Measurements from ENCODE around the gene OR51B5. TPM values are rescaled to one million over a fixed set of nuclear protein-coding genes. Genes with fewer than 3 reads are reported as not detected.
"Not testable (repeated sequence)": the region's sequence is repeated elsewhere in the genome, so short reads cannot be mapped to it uniquely, and the experiment has no call there.

OR51B5 gene
- total RNA-seq, 1 donor from 2014 or later = not detected

DNA sequence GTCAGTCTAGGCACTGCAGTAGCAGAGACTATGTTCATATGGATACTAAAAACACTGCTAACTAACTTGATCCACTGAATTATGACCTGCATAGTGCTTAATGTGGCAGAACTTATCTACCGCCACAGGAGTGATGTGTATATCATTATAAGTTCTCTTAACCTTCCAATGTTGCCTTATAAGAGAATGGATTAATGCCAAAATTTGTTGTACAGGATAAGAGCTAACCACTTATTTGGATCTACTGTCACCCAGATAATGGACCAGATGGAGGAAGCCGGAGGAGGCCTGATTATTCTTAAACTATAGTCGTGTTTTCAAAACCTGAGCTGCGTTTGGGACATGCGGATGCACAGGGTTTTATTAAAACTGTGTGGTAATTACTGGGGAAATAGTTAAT is 39.7 kb downstream of the OR51B5 start:
- TF ChIP-seq, protein P1, sequence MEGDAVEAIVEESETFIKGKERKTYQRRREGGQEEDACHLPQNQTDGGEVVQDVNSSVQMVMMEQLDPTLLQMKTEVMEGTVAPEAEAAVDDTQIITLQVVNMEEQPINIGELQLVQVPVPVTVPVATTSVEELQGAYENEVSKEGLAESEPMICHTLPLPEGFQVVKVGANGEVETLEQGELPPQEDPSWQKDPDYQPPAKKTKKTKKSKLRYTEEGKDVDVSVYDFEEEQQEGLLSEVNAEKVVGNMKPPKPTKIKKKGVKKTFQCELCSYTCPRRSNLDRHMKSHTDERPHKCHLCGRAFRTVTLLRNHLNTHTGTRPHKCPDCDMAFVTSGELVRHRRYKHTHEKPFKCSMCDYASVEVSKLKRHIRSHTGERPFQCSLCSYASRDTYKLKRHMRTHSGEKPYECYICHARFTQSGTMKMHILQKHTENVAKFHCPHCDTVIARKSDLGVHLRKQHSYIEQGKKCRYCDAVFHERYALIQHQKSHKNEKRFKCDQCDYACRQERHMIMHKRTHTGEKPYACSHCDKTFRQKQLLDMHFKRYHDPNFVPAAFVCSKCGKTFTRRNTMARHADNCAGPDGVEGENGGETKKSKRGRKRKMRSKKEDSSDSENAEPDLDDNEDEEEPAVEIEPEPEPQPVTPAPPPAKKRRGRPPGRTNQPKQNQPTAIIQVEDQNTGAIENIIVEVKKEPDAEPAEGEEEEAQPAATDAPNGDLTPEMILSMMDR (conservative IDR thresholded peaks at IDR 0.05) = no peak
- H3K27ac Mint-ChIP-seq = no peak overlapping the region
- H3K36me3 Mint-ChIP-seq = no peaks in the 10 kb centered on the region
- H3K4me1 Mint-ChIP-seq (ENCODE audit: unreplicated experiment) = no peaks in the 10 kb centered on the region
- H3K9me3 Mint-ChIP-seq = no peaks in the 10 kb centered on the region
- H3K27me3 Mint-ChIP-seq = peaks cover 2% of the 10 kb centered on the region
- no peak overlapping the region for H3K4me3 Mint-ChIP-seq
- no peak for DNase-seq (ENCODE audit: extremely low spot score, unreplicated experiment)

DNA sequence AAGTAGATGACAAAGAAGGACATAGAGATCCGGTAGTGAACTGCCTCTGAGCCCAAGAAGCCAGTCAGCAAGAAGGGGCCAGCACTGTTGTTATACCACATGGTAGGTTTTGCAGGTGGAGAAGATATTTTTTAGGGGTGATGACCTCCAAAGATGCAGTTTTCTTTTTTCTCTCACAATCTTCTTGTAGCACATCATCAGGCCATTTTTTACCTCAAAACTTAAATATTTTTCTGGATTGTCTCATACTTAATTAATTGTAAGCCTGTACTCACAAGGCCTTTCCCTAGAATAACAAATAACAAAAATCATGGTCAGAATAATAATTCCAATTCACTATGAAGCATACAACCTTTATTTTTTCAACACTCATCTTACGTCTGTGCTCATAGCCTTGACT is 41.5 kb downstream of the OR51B5 start, which contains the start of gene OR51B4:
Gene OR51B4, minus strand, starts transcription at position 101 of the 400 bp plus-strand sequence. Its CDS starts 0 bp downstream, at position 101.
- H3K27ac Mint-ChIP-seq = no peak within 1 kb of the TSS

DNA sequence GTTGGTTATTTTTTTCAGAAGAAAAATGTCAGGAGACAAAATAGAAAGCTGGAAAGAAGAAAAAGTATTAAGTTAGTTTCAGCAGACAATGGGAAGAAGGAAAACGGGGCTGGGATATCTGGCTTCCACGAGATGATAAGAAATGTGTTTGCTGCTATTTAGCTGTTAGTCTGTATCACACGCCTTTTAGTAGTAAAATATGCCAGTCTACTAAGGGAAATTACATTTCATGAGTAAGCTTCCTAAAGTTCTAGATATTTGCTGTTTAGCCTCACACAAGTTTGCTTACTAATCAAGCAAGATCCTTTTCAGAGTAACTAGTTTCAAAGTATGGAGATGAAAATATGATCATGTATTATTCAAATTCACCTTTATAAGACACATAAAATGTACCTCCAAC is 43.1 kb downstream of the OR51B5 start:
- Mint-ChIP-seq H3K36me3 (no peaks in the 10 kb centered on the region), H3K27ac (no peak overlapping the region), H3K4me1 (ENCODE audit: unreplicated experiment) (no peaks in the 10 kb centered on the region), H3K9me3 (no peaks in the 10 kb centered on the region), H3K4me3 (no peak overlapping the region), H3K27me3 (peaks cover 9% of the 10 kb centered on the region)
- TF ChIP-seq, protein P1 (conservative IDR thresholded peaks at IDR 0.05) = no peak
- DNase-seq (ENCODE audit: extremely low spot score, unreplicated experiment) = no peak

More for the DNA sequence above, 41.5 kb downstream of the OR51B5 start, which contains the start of gene OR51B4:
- DNase-seq (ENCODE audit: extremely low spot score, unreplicated experiment) = no peak
- TF ChIP-seq, protein P1 (conservative IDR thresholded peaks at IDR 0.05) = no peak
- Mint-ChIP-seq H3K9me3 (no peaks in the 10 kb centered on the region), H3K27me3 (peaks cover 9% of the 10 kb centered on the region), H3K4me3 (no peak within 1 kb of the TSS), H3K36me3 (no peaks in the 10 kb centered on the region), H3K4me1 (ENCODE audit: unreplicated experiment) (no peaks in the 10 kb centered on the region)

DNA sequence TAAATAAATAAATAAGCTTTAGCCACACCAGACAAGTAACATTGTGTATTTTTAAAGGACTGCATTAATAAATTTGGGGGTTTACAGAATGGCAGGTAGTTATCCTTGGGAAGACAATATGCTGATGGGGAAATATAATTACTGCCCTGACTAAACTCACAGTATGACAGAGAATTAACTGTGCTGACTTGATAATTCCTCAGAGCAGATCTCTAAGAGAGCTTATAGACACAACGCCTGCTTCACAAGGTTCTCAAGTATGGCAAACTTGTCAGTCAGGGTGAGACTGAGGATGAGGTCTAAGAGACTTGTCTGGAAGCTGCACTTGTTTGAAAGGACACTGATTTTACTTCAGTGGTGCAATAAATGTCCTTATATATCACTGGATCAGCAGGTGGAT is 44.9 kb downstream of the OR51B5 start:
- no peak for DNase-seq (ENCODE audit: extremely low spot score, unreplicated experiment)
- no peaks in the 10 kb centered on the region for H3K4me1 Mint-ChIP-seq (ENCODE audit: unreplicated experiment)
- peaks cover 9% of the 10 kb centered on the region for H3K27me3 Mint-ChIP-seq
- TF ChIP-seq, protein P1 (conservative IDR thresholded peaks at IDR 0.05) = no peak
- H3K4me3 Mint-ChIP-seq = no peak overlapping the region
- H3K36me3 Mint-ChIP-seq = no peaks in the 10 kb centered on the region
- no peaks in the 10 kb centered on the region for H3K9me3 Mint-ChIP-seq
- H3K27ac Mint-ChIP-seq = no peak overlapping the region

DNA sequence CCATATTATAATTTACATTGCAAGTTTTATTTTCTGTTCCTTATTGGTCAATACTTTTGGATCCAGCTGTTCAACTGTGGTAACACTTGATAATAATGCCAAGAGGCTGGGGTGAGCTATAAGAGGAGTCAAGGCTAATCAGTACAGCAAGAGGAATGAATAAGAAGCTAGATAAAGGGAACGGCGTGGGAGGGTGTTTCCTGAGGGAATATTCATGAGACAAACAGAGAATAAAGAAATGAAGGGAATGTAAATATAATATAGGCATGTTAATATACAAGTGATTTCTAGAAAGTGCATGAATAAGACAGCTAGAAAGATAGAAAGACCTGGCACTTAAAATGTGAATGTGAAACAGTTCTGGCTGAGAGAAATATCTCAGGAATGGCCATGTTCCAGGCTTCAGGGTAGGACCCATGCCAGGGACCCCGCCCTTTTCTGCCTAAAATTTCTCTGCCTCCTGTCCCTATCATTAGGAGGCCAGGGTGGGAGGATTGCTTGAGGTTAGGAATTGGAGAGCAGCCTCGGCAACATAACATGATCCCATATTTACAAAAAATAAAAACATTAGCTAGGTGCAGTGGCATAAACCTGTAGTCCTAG is 45.5 kb downstream of the OR51B5 start:
- no peak for DNase-seq (ENCODE audit: extremely low spot score, unreplicated experiment)
- no peak overlapping the region for H3K4me3 Mint-ChIP-seq
- no peaks in the 10 kb centered on the region for H3K9me3 Mint-ChIP-seq
- H3K4me1 Mint-ChIP-seq (ENCODE audit: unreplicated experiment) = no peaks in the 10 kb centered on the region
- H3K27ac Mint-ChIP-seq = no peak overlapping the region
- H3K27me3 Mint-ChIP-seq = peaks cover 9% of the 10 kb centered on the region
- no peaks in the 10 kb centered on the region for H3K36me3 Mint-ChIP-seq
- TF ChIP-seq, protein P1 (conservative IDR thresholded peaks at IDR 0.05) = no peak

DNA sequence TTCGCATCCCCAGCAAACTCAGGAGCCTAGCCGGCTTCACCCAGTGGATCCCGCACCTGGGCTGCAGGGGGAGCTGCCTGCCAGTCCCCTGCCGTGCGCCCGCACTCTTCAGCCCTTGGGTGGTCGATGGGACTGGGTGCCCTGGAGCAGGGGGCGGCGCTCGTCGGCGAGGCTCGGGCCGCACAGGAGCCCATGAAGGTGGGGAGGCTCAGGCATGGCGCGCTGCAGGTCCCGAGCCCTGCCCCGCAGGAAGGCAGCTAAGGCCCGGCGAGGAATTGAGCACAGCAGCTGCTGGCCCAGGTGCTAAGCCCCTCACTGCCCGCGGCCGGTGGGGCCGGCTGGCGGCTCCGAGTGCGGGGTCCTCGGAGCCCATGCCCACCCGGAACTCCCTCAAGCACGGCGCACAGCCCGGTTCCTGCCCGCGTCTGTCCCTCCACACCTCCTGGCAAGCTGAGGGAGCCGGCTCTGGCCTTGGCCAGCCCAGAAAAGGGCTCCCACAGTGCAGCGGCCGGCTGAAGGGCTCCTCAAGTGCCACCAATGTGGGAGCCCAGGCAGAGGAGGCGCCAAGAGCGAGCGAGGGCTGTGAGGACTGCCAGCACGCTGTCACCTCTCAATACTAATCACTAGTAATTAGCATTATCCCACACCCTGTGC is 48.9 kb downstream of the OR51B5 start:
- not testable (repeated sequence) for H3K4me3 Mint-ChIP-seq; H3K4me1 Mint-ChIP-seq (ENCODE audit: unreplicated experiment); H3K27me3 Mint-ChIP-seq; DNase-seq (ENCODE audit: extremely low spot score, unreplicated experiment); H3K9me3 Mint-ChIP-seq; H3K36me3 Mint-ChIP-seq; H3K27ac Mint-ChIP-seq

Measured in type B pancreatic cell (in vitro differentiated cells).